Neural cell (in vitro differentiated cells): ENCODE data around the gene ABCB8. TPM values are rescaled to one million over a fixed set of nuclear protein-coding genes. Genes with fewer than 3 reads are reported as not detected.

Source experiments
- H2AFZ ChIP-seq: fragments of 200-600, 300-800 bp; sonication (generic), shearing (Covaris generic); 2 replicates; pipeline ENCODE4 v1.6.0; 2014; ENCODE audit warnings: low read depth, mild to moderate bottlenecking, antibody characterized with exemption, low read length, moderate library complexity
- H3F3A ChIP-seq: fragments of 200-600 bp; shearing (Covaris generic); 2 replicates; pipeline ENCODE4 v1.6.1; 2016; ENCODE audit warnings: mild to moderate bottlenecking, moderate library complexity, mixed read lengths, antibody characterized with exemption, low read length; ENCODE audit not compliant: insufficient read depth, poor library complexity, severe bottlenecking
- H3K27ac ChIP-seq: fragments of 200-600, 300-800 bp; sonication (generic), shearing (Covaris generic); 2 replicates; pipeline ENCODE4 v1.5.1; 2014; ENCODE audit warnings: mild to moderate bottlenecking, low read length, moderate library complexity
- H3K27me3 ChIP-seq: fragments of 300-800, 200-600 bp; sonication (generic), shearing (Covaris generic); 2 replicates; pipeline ENCODE4 v1.6.0; 2014; ENCODE audit warnings: mild to moderate bottlenecking, low read depth, low read length, moderate library complexity; ENCODE audit not compliant: insufficient read depth
- H3K36me3 ChIP-seq: fragments of 300-800, 200-600 bp; sonication (generic), shearing (Covaris generic); 2 replicates; pipeline ENCODE4 v1.5.1; 2014; ENCODE audit warnings: mild to moderate bottlenecking, antibody characterized with exemption, low read length, moderate library complexity; ENCODE audit not compliant: insufficient read depth
- H3K4me2 ChIP-seq: fragments of 300-800, 200-600 bp; sonication (generic), shearing (Covaris generic); 2 replicates; pipeline ENCODE4 v1.6.0; 2014; ENCODE audit warnings: mild to moderate bottlenecking, low read length
- H3K4me3 ChIP-seq: fragments of 300-800, 200-600 bp; sonication (generic), shearing (Covaris generic); 2 replicates; pipeline ENCODE4 v1.5.1; 2014; ENCODE audit warnings: mild to moderate bottlenecking, low read length, moderate library complexity
- H3K79me2 ChIP-seq: fragments of 200-600 bp; shearing (Covaris generic); replicated peaks from 2 replicates; pipeline ENCODE4 v1.6.0; 2014; ENCODE audit warnings: mild to moderate bottlenecking, low read length, moderate library complexity; ENCODE audit not compliant: insufficient read depth
- H3K9ac ChIP-seq: fragments of 300-800, 200-600 bp; sonication (generic), shearing (Covaris generic); 2 replicates; pipeline ENCODE4 v1.6.1; 2016; ENCODE audit warnings: mild to moderate bottlenecking, low read length, mixed read lengths
- H3K9me2 ChIP-seq: fragments of 200-600 bp; shearing (Covaris generic); 2 replicates; pipeline ENCODE4 v1.6.1; 2016; ENCODE audit warnings: mild to moderate bottlenecking, low read length, mixed read lengths; ENCODE audit not compliant: insufficient read depth
- H3K9me3 ChIP-seq: fragments of 200-600, 300-800 bp; sonication (generic), shearing (Covaris generic); 2 replicates; pipeline ENCODE4 v1.6.1; 2016; ENCODE audit warnings: mild to moderate bottlenecking, mixed run types, low read length, moderate library complexity, mixed read lengths
- H4K20me1 ChIP-seq: fragments of 200-600 bp; shearing (Covaris generic); 2 replicates; pipeline ENCODE4 v1.6.1; 2016; ENCODE audit warnings: mild to moderate bottlenecking, mixed run types; ENCODE audit not compliant: insufficient read depth
- EP300 ChIP-seq: fragments of 450-650 bp; conservative IDR thresholded peaks from 2 replicates; pipeline ENCODE4 v1.6.1; 2014; ENCODE audit warnings: antibody characterized with exemption, mild to moderate bottlenecking, moderate library complexity; ENCODE audit not compliant: poor library complexity, severe bottlenecking
- EZH2 ChIP-seq: fragments of 200-600, 300-800 bp; shearing (Covaris generic), sonication (generic); IDR thresholded peaks from 2 replicates; pipeline ENCODE4 v1.6.1; 2014; ENCODE audit warnings: antibody characterized with exemption, low read length, borderline replicate concordance, mild to moderate bottlenecking; ENCODE audit not compliant: insufficient read depth, poor library complexity, severe bottlenecking
- MXI1 ChIP-seq: fragments of 450-650 bp; conservative IDR thresholded peaks from 2 replicates; pipeline ENCODE4 v1.6.1; 2014; ENCODE audit warnings: antibody characterized with exemption, mild to moderate bottlenecking; ENCODE audit not compliant: poor library complexity, severe bottlenecking
- POLR2AphosphoS5 ChIP-seq: IDR thresholded peaks from 2 replicates; pipeline ENCODE4 v1.6.1; 2012
- RAD21 ChIP-seq: fragments of 450-650 bp; conservative IDR thresholded peaks from 2 replicates; pipeline ENCODE4 v1.6.1; 2014; ENCODE audit warnings: antibody characterized with exemption, mild to moderate bottlenecking, moderate library complexity
- SMC3 ChIP-seq: fragments of 450-650 bp; conservative IDR thresholded peaks from 2 replicates; pipeline ENCODE4 v1.6.1; 2014; ENCODE audit warnings: antibody characterized with exemption, mild to moderate bottlenecking, moderate library complexity; ENCODE audit not compliant: poor library complexity
- TAF1 ChIP-seq: IDR thresholded peaks from 2 replicates; pipeline ENCODE4 v1.6.1; 2012; ENCODE audit warnings: low read depth
- polyA plus RNA-seq: library from polyadenylated mRNA; depleted of rRNA; stranded (reverse); fragments of >200 nt; gene quantifications from 2 replicates; pipeline ENCODE4 v1.2.3, GENCODE V29; 2014
- TF ChIP-seq, protein P1 (sequence below): fragments of 450-650 bp; IDR thresholded peaks from 2 replicates; pipeline ENCODE4 v1.5.1; 2014; ENCODE audit warnings: antibody characterized with exemption, mild to moderate bottlenecking, moderate library complexity; ENCODE audit not compliant: poor library complexity, severe bottlenecking
- TF ChIP-seq, protein P2 (sequence below): IDR thresholded peaks from 2 replicates; pipeline ENCODE4 v1.6.1; 2012; ENCODE audit warnings: borderline replicate concordance

The ABCB8 gene
- polyA plus RNA-seq, 1 donor from 2014 or later = 40.5 TPM

DNA sequence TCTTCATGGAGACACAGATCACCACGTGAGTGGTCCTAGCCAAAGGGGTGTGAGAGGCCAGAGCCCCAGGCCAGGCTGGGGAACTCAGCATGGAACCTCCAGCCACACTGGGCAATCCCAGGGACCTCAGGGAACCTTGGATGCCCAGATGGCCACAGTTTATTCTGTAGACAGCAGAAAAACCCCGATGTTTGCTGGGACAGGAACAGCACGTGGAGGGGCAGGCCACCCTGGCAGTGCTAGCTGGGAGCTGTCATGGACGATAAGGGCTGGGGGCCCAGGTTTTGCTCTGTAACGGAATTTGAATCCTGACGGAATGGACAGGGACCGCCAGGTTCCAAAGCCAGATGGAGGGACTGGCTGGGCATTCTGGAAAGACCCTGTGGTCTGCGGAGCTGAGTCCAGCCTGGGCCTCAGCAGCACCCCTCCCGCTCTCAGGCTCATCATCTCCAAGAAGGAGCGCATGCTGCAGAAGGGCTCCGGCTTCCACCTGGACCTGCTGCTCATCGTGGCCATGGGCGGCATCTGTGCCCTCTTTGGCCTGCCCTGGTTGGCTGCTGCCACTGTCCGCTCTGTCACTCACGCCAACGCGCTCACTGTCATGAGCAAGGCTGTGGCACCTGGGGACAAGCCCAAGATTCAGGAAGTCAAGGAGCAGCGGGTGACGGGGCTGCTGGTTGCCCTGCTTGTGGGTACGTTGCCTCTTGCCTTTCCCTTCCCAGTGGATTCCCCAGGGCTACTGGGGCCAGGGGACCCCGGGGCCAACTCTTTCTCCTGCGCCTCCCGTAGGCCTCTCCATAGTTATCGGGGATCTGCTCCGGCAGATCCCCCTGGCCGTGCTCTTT is 46.8 kb downstream of the ABCB8 start:
- no peaks in the 10 kb centered on the region for H4K20me1 ChIP-seq
- no peak overlapping the region for H2AFZ ChIP-seq
- H3F3A ChIP-seq = no peaks in the 10 kb centered on the region
- TF ChIP-seq POLR2AphosphoS5 (no peak), EP300 (no peak), MXI1 (no peak), EZH2 (no peak), RAD21 (no peak), TAF1 (no peak), SMC3 (no peak)
- TF ChIP-seq, protein P1, sequence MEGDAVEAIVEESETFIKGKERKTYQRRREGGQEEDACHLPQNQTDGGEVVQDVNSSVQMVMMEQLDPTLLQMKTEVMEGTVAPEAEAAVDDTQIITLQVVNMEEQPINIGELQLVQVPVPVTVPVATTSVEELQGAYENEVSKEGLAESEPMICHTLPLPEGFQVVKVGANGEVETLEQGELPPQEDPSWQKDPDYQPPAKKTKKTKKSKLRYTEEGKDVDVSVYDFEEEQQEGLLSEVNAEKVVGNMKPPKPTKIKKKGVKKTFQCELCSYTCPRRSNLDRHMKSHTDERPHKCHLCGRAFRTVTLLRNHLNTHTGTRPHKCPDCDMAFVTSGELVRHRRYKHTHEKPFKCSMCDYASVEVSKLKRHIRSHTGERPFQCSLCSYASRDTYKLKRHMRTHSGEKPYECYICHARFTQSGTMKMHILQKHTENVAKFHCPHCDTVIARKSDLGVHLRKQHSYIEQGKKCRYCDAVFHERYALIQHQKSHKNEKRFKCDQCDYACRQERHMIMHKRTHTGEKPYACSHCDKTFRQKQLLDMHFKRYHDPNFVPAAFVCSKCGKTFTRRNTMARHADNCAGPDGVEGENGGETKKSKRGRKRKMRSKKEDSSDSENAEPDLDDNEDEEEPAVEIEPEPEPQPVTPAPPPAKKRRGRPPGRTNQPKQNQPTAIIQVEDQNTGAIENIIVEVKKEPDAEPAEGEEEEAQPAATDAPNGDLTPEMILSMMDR = no peak
- TF ChIP-seq, protein P2, sequence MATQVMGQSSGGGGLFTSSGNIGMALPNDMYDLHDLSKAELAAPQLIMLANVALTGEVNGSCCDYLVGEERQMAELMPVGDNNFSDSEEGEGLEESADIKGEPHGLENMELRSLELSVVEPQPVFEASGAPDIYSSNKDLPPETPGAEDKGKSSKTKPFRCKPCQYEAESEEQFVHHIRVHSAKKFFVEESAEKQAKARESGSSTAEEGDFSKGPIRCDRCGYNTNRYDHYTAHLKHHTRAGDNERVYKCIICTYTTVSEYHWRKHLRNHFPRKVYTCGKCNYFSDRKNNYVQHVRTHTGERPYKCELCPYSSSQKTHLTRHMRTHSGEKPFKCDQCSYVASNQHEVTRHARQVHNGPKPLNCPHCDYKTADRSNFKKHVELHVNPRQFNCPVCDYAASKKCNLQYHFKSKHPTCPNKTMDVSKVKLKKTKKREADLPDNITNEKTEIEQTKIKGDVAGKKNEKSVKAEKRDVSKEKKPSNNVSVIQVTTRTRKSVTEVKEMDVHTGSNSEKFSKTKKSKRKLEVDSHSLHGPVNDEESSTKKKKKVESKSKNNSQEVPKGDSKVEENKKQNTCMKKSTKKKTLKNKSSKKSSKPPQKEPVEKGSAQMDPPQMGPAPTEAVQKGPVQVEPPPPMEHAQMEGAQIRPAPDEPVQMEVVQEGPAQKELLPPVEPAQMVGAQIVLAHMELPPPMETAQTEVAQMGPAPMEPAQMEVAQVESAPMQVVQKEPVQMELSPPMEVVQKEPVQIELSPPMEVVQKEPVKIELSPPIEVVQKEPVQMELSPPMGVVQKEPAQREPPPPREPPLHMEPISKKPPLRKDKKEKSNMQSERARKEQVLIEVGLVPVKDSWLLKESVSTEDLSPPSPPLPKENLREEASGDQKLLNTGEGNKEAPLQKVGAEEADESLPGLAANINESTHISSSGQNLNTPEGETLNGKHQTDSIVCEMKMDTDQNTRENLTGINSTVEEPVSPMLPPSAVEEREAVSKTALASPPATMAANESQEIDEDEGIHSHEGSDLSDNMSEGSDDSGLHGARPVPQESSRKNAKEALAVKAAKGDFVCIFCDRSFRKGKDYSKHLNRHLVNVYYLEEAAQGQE = no peak
- H3K27ac ChIP-seq = no peak overlapping the region
- no peak overlapping the region for H3K9ac ChIP-seq
- H3K4me2 ChIP-seq = no peak overlapping the region
- H3K27me3 ChIP-seq = no peaks in the 10 kb centered on the region
- H3K9me2 ChIP-seq = no peaks in the 10 kb centered on the region
- H3K79me2 ChIP-seq = peaks cover 10% of the 10 kb centered on the region
- H3K9me3 ChIP-seq = no peaks in the 10 kb centered on the region
- no peaks in the 10 kb centered on the region for H3K36me3 ChIP-seq
- no peak overlapping the region for H3K4me3 ChIP-seq

DNA sequence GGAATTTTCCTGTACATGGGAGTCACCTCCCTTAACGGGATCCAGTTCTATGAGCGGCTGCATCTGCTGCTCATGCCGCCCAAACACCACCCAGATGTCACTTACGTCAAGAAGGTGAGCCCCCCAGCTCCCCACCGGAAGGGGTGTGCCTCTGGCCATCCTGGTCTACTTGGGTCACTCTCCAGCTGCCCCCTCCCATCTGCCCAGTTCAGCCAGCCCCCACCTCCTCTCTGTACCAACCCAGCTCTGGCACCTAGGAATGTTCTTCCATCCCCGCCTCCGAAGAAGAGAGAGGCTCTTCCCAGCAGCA is 47.4 kb downstream of the ABCB8 start:
- no peak overlapping the region for H3K27ac ChIP-seq
- no peak overlapping the region for H3K4me3 ChIP-seq
- no peaks in the 10 kb centered on the region for H3K9me2 ChIP-seq
- H4K20me1 ChIP-seq = no peaks in the 10 kb centered on the region
- H3K4me2 ChIP-seq = no peak overlapping the region
- no peaks in the 10 kb centered on the region for H3K9me3 ChIP-seq
- no peaks in the 10 kb centered on the region for H3K27me3 ChIP-seq
- H3K9ac ChIP-seq = no peak overlapping the region
- H3K36me3 ChIP-seq = no peaks in the 10 kb centered on the region
- no peak overlapping the region for H2AFZ ChIP-seq
- TF ChIP-seq RAD21 (no peak), MXI1 (no peak), EP300 (no peak), SMC3 (no peak), TAF1 (no peak), EZH2 (no peak), POLR2AphosphoS5 (no peak)
- TF ChIP-seq, protein P1 = no peak
- TF ChIP-seq, protein P2 = no peak
- H3F3A ChIP-seq = no peaks in the 10 kb centered on the region
- H3K79me2 ChIP-seq = peaks cover 13% of the 10 kb centered on the region
